MG63 (cell line): ENCODE results near the gene SYNGR2. TPM values are rescaled to one million over a fixed set of nuclear protein-coding genes. Genes with fewer than 3 reads are reported as not detected.
A peak's percentile ranks its signal among the peaks of the same experiment; 100 is the strongest.

Experiments
- DNase-seq: peaks from one replicate; pipeline ENCODE4 v3.0.0-alpha.2; 2020
- H3K27me3 ChIP-seq: fragments of 250-450 bp; sonication (Bioruptor Pico); 2 replicates; pipeline ENCODE4 v1.5.1; 2020; ENCODE audit warnings: mild to moderate bottlenecking, moderate library complexity
- H3K36me3 ChIP-seq: fragments of 250-450 bp; sonication (Bioruptor Pico); 2 replicates; pipeline ENCODE4 v1.5.1; 2020; ENCODE audit warnings: mild to moderate bottlenecking, moderate library complexity
- H3K4me3 ChIP-seq: fragments of 250-450 bp; sonication (Bioruptor Pico); 2 replicates; pipeline ENCODE4 v1.5.1; 2020; ENCODE audit warnings: mild to moderate bottlenecking, moderate library complexity
- H3K9me3 ChIP-seq: fragments of 250-450 bp; sonication (Bioruptor Pico); 2 replicates; pipeline ENCODE4 v1.5.1; 2020; ENCODE audit warnings: mild to moderate bottlenecking, moderate library complexity
- total RNA-seq: library from RNA; depleted of rRNA; stranded (reverse); fragments of >200 nt; shearing (Covaris generic); gene quantifications from 2 replicates; pipeline ENCODE4 v1.2.3, GENCODE V29; 2014; ENCODE audit warnings: low replicate concordance

The SYNGR2 gene
- total RNA-seq, 1 experiment from 2014 or later = 73.2 TPM

DNA sequence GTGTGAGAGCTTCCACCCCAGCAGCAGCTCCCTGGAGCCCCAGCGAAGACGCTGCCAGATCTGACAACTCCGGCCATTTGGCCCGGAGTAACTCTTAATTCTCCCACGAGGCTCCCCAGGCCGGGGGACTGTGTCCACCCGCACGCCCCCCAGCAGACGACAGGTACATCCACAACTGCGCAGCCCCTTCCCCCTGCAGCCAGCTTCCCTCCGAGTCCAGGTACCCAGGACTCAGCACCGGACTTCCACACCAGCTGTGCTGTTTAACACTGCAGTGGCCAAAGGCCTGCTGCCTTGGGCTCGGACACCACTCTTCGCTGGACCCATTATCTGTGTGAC lies 7.2 kb downstream of the SYNGR2 start:
- DNase-seq = no peak
- Histone ChIP-seq H3K36me3 (peaks cover 82% of the 10 kb centered on the region), H3K9me3 (no peaks in the 10 kb centered on the region), H3K27me3 (no peaks in the 10 kb centered on the region), H3K4me3 (no peak overlapping the region)

DNA sequence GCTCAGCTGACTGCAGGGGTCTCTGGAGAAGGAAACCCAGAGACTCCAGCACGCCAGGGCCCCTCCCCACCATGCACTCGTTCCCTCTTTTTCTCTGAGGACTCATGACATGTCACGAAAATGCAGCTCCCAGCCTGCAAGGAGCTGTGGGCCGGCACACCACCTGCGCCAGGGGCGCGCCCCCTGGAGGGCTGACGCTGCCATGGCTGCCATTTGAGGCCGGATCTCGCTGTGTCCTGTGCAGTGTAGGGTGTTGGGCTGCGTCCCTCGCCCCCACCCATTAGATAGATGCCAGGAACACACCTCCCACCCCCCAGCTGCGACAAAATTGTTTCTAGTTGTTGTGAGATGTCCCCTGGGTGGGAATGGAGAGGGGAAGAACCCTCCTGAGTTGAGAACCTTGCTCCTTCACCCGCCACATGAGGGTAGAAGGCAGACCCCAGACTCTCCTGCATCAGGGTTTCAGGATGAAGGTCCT lies 8.2 kb downstream of the SYNGR2 start:
- Histone ChIP-seq H3K9me3 (no peaks in the 10 kb centered on the region), H3K4me3 (no peak overlapping the region), H3K36me3 (peaks cover 84% of the 10 kb centered on the region), H3K27me3 (no peaks in the 10 kb centered on the region)
- DNase-seq = no peak

- H3K9me3 ChIP-seq = no peaks in the 10 kb centered on the region
- DNase-seq = no peak
- H3K4me3 ChIP-seq = no peak overlapping the region
- no peaks in the 10 kb centered on the region for H3K27me3 ChIP-seq
- H3K36me3 ChIP-seq = peaks cover 87% of the 10 kb centered on the region
These were observed 11.0 kb downstream of the SYNGR2 start for GRCh38 chr17:78179372-78179771.

DNA sequence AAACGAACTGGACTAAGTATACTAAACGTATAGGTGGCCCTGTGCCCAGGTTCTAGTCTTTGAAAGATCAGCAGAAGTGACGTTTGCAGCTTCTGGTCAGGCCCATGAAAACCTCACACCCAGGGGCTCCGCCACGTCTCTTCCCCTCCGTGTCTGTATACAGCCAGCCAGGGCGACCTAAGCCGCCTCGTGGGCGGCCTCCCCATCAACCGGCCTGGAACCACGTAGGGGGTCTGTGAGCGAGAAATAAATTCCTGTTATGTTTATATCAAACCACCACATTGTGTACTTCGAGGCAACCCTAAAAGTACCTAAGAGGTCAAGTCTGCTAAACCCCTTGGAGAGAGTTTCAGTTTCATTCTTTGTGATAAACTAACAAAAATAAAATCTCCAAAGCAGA lies 11.7 kb downstream of the SYNGR2 start:
- H3K4me3 ChIP-seq = no peak overlapping the region
- DNase-seq = no peak
- H3K36me3 ChIP-seq = peaks cover 87% of the 10 kb centered on the region
- no peaks in the 10 kb centered on the region for H3K9me3 ChIP-seq
- no peaks in the 10 kb centered on the region for H3K27me3 ChIP-seq

DNA sequence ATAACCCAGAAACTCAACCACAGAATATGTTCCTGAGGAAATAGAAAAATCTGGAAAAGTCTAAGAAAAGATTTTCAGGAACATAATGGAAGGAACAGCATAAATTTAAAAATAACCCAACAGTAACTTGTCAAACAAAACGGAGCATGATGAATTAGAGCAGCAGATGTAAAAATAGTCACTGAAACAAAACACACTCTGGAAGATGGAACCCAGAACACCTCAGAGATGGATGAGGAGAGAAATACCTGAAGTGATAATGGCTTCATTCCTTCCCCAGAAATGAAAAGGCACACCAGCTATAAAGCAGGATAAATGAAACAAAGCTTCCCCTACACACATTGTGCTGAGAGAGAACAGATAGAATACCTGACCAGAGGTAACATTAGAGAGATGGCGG lies 12.1 kb downstream of the SYNGR2 start:
- no peak for DNase-seq
- Histone ChIP-seq H3K4me3 (no peak overlapping the region), H3K36me3 (peaks cover 87% of the 10 kb centered on the region), H3K27me3 (no peaks in the 10 kb centered on the region), H3K9me3 (no peaks in the 10 kb centered on the region)

DNA sequence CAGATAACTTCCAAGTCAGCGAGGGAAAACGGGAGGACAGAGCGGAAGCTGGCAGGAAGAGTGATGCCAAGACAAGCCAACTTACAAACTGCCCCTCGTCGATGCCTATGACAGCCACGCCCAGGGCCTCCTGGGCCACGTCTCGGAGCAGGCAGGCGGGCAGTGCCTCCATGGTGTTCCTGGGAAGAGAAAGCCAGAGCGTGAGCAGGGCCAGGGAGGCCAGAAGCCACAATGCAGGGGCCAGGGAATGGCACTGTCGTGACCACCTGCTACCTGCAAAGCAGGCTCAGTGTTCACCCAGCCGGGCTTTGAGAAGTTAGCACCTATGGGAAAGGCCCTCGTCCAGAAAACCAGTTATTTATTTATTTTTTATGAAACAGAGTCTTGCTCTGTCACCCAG lies 14.1 kb downstream of the SYNGR2 start:
- no peaks in the 10 kb centered on the region for H3K9me3 ChIP-seq
- no peak for DNase-seq
- H3K36me3 ChIP-seq = peaks cover 71% of the 10 kb centered on the region

GRCh38 chr17:78183916-78184315 lies 15.5 kb downstream of the SYNGR2 start:
- no peak overlapping the region for H3K4me3 ChIP-seq
- peaks cover 57% of the 10 kb centered on the region for H3K36me3 ChIP-seq
- H3K9me3 ChIP-seq = no peaks in the 10 kb centered on the region
- H3K27me3 ChIP-seq = no peaks in the 10 kb centered on the region
- no peak for DNase-seq

More for the DNA sequence above, 14.1 kb downstream of the SYNGR2 start:
- Histone ChIP-seq H3K27me3 (no peaks in the 10 kb centered on the region), H3K4me3 (no peak overlapping the region)

GRCh38 chr17:78184351-78184750 lies 16.0 kb downstream of the SYNGR2 start:
- Histone ChIP-seq H3K36me3 (peaks cover 52% of the 10 kb centered on the region), H3K4me3 (no peak overlapping the region), H3K9me3 (no peaks in the 10 kb centered on the region), H3K27me3 (no peaks in the 10 kb centered on the region)
- DNase-seq = no peak

GRCh38 chr17:78184868-78185267 lies 16.5 kb downstream of the SYNGR2 start:
- Histone ChIP-seq H3K4me3 (no peak overlapping the region), H3K36me3 (peaks cover 48% of the 10 kb centered on the region), H3K27me3 (no peaks in the 10 kb centered on the region), H3K9me3 (no peaks in the 10 kb centered on the region)
- DNase-seq = no peak

DNA sequence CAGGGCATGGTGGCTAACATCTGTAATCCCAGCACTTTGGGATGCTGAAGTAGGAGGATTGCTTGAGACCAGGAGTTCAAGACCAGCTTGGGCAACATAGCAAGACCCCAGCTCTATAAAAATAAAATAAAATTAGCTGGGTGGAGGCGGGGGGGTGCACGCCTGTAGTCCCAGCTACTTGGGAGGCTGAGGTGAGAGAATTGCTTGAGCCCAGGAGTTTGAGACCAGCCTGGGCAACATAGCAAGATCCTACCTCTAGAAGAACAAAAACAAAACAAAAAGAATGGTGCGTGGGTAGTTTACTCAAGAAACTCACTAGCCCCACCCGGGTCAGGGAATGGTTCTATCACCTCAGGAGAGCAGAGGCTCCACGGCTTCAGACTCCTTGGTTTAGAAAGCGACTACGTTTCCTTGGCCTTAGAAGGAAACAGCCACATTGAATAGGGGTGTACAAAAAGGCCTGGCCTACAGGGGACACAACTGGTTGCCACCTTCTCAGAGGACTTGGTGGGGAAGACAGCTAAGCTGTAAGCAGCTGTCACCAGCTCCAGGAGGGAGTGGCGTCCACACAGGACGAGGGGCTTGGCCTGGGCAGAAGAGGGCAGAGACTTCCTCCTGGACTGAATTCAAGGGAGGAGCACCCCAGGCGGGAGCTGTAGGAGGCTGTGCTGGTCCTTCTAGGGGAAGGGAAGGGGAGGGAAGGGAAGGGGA lies 17.8 kb downstream of the SYNGR2 start:
- Histone ChIP-seq H3K36me3 (peaks cover 46% of the 10 kb centered on the region), H3K9me3 (no peaks in the 10 kb centered on the region), H3K27me3 (no peaks in the 10 kb centered on the region), H3K4me3 (peak overlapping the region; percentile 72)
- DNase-seq = peak; percentile 80

- DNase-seq = peak; percentile 97
- Histone ChIP-seq H3K9me3 (no peaks in the 10 kb centered on the region), H3K27me3 (no peaks in the 10 kb centered on the region), H3K36me3 (peaks cover 41% of the 10 kb centered on the region), H3K4me3 (peak within 1 kb of the TSS; percentile 72)
These were observed 18.6 kb downstream of the SYNGR2 start, which contains the start of the genes AFMID and TK1 for GRCh38 chr17:78186692-78187595. Gene AFMID, plus strand, starts transcription at chr17:78187362. Its CDS starts 9 bp downstream, at chr17:78187371. Gene TK1, minus strand, starts transcription at chr17:78187052. Its CDS starts 58 bp downstream, at chr17:78186994.

- Histone ChIP-seq H3K27me3 (no peaks in the 10 kb centered on the region), H3K36me3 (peaks cover 33% of the 10 kb centered on the region), H3K9me3 (no peaks in the 10 kb centered on the region), H3K4me3 (no peak overlapping the region)
- no peak for DNase-seq
These were observed 28.3 kb downstream of the SYNGR2 start for GRCh38 chr17:78196716-78197115.

GRCh38 chr17:78197147-78197832 lies 28.9 kb downstream of the SYNGR2 start:
- Histone ChIP-seq H3K27me3 (no peaks in the 10 kb centered on the region), H3K36me3 (peaks cover 32% of the 10 kb centered on the region), H3K4me3 (no peak overlapping the region), H3K9me3 (no peaks in the 10 kb centered on the region)
- DNase-seq = no peak

DNA sequence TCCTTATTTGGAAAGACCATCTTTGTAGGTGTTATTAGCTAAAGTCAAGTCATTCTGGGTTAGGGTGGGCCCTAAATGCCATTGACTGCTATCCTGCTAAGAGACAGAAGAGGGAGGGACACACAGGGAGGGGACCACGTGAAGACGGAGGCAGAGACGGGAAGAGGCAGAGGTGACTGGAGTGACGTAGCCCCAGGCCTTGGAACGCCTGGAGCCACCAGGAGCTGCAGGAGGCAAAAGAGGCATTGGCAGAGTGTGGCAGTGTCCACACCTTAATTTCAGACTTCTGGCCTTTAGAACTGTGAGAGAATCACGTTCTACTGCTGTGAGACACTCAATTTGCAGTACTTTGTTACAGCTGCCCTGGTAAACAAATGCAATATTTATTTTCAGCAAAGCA lies 32.1 kb downstream of the SYNGR2 start:
- peaks cover 24% of the 10 kb centered on the region for H3K36me3 ChIP-seq
- H3K9me3 ChIP-seq = no peaks in the 10 kb centered on the region
- no peak for DNase-seq
- no peaks in the 10 kb centered on the region for H3K27me3 ChIP-seq
- H3K4me3 ChIP-seq = no peak overlapping the region

DNA sequence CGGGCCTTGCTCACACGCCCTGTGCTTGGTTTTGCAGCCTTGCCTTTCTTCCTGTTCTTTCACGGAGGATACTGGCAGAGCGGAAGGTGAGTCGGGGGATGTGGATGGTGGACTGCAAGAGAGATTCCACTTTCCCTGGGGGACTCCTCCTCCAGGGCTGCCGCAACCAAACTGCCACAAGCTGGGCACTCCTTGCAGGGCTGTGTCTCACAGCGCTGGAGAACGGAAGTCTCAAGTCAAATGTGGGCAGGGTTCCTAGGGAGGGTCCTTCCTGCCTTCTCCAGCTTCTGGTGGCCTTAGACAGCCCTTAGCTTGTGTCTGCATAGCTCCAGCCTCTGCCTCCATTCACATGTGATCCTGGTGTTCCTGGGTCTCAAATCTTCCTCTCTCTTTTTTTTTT lies 34.3 kb downstream of the SYNGR2 start:
- Histone ChIP-seq H3K9me3 (no peaks in the 10 kb centered on the region), H3K4me3 (no peak overlapping the region), H3K36me3 (peaks cover 9% of the 10 kb centered on the region), H3K27me3 (no peaks in the 10 kb centered on the region)
- DNase-seq = no peak

DNA sequence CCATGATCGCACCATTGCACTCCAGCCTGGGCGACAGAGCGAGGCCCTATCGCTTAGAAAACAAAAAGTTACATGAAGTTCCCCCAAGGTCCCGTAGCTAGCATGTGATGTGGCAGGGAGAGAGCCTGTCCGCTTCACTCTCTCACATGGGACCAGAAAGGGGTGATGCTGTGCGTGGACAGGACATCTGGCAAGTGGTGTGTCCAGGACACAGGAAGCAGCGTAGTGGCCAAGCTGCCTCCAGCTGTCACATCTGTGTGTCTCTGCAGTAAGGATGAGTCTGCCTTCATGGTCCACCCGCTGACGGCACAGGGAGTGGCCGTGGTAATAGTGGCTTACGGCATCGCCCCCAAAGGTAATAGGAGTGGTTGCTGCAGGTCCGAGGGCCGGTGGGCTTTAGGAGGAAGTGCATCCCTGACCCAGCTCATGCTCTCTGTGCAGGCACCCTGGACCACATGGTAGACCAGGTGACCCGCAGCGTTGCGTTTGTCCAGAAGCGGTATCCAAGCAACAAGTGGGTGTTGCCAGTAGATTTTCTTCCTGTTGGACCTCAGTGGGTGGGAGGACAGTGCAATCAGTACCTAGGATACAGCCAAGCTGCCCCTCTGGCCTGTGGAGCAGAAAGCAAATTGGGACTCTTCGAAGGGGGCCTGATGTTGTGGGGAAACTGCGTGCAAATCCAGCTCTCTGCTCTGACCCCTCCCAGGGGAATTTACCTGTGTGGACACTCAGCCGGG lies 36.2 kb downstream of the SYNGR2 start:
- no peak for DNase-seq
- H3K36me3 ChIP-seq = 0 out of 2 replicates have a peak, but pooled peaks cover 3% of the 10 kb centered on the region
- H3K9me3 ChIP-seq = no peaks in the 10 kb centered on the region
- no peak overlapping the region for H3K4me3 ChIP-seq
- H3K27me3 ChIP-seq = no peaks in the 10 kb centered on the region
